GM19372 (cell line): ENCODE results near the gene PPP1R9A.
"Not testable (repeated sequence)": the region's sequence is repeated elsewhere in the genome, so short reads cannot be mapped to it uniquely, and the experiment has no call there.

Experiments used
- ATAC-seq: cut with Tn5 transposase; IDR thresholded peaks from one replicate; pipeline ENCODE4 v1.9.1; 2021; ENCODE audit warnings: mild to moderate bottlenecking, low read depth, moderate library complexity; ENCODE audit not compliant: unreplicated experiment

The PPP1R9A gene

DNA sequence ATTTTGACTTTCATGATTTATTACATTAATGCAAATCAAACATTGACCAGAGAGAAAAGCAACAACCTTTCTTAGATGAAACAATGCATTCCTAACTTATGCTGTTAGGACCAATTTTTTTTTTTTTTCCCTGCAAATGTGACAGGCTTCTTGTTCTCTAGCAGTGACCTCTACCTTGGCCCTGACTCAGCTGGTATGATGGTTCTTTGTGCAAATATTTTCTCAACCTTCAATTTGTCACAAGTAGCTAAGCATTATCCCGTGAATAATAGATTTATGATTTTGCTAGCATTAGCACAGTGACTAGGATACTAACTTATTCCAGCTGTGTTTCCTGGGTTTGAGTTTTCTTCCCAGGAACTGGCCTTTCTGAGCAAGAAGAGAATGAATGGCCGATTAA, 64.9 kb downstream of the PPP1R9A start:
- ATAC-seq, result no peak

DNA sequence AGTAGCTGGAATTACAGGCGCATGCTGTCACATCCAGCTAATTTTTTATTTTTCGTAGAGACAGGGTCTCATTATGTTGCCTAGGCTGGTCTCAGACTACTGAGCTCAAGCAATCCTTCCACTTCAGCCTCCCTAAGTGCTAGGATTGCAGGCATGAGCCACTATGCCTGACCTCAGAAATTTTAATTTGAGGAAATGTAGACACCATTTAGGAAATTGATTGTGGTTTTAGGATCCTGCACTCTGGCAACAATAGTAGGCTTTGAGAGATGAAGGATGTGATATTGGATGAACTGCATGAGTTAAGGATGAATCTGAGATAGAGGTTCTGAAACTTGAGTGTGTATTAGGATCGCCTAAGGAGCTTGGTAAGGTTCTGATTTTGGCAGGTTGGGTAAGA, 66.5 kb downstream of the PPP1R9A start:
- no peak for ATAC-seq

DNA sequence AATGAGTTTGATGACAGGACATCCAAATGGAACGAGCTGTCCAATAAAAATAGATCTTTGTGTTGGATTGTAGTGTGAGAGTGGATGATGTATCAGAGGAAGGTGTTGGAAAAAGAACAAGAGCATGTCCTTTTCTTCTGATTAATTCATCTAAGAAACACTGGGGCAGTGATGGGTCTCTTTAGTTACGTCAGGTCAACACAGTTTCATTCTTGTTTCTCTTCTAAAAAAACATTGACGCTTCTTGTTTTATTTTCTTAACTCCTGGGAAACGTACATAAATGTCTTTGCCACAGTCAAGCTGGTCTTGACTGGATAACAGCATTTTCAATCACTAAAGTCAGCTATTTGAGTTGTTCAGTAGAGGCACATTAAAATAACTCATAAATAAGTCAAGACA, 67.0 kb downstream of the PPP1R9A start:
- ATAC-seq, result no peak

DNA sequence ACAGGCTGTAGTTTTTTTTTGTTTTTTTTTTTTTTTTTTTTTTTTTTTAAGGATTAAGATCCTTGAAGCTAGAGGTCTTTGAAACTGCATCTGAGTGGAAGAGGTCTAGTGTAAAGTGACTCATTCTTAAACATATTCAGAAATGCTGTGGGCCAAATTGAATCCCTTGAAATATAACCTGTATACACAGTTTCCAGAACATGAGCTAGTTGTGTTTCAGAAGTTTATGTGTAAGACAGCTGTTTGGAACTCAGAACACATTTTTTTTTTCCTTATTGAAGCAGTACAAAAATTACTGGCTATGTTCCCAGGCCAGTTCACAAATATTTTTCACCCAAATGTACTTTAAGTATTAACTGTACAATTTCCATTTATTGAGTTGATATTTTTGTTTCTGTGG, 67.9 kb downstream of the PPP1R9A start:
- no peak for ATAC-seq

DNA sequence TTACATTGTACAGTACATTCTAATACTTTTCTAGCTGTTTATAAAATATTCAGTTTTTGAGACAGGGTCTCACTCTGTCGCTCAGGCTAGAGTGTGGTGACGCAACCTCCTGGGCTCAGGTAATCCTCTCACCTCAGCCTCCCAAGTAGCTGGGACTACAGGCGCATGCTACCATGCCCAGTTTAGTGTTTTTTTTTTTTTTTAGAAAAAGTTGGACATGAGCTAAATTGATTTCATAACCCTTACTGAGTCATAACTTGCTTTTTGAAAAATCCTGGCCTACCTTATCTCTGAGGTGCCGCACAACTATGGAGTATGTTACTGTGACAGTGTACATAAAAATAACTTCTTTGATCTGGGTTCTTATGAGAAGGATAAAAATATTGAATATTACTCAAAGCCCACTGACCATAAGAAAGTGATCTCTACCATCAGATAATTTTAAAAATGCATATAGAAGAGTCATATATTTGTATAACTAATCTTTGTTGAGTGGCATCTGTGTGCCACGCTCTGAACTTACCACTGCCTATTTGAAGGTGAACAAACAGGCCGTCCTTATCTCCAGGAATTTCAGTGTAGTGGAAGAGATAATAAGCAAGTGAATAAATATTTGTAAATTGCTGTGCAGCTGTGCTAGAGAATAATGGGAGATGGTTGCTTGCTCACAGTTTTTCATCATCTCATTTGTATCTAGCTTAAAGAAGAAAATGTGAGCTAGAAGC, 73.2 kb downstream of the PPP1R9A start:
- ATAC-seq, result no peak

DNA sequence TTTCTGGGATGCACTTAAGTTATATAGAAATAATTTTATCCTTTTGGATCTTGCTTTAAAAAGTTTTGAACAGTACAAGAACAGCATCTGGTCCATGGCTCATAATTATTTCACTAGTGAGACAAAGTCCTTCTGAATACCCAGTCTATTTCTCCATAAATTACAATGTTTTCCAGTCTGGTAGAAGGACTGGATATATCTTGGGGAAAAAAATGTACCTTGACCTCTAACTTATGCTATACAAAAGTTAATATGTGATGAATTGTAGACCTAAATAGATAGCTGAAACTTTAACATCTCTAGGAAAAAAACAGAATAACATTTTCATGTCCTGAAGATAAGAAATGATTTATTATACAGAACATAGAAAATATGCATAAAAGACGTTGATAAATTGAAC, 88.5 kb downstream of the PPP1R9A start:
- ATAC-seq, result no peak

DNA sequence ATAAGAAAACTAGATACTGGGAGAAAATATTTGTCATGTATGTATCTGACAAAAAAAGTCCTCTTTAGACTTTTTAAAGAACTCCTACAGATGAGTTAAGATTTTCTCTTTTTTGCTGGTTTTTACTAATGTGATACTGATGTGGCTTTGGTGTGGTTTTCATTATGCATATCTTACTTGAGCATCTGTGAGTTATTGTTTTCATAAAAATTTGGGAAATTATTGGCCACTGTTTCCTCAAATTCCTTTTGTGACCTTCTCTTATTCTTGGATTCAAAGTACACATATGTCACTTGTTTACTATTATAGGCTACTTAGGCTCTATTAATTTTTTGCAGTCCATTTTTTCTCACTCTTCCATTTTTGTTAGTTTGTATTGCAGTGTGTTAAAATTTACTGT, 89.0 kb downstream of the PPP1R9A start:
- no peak for ATAC-seq

DNA sequence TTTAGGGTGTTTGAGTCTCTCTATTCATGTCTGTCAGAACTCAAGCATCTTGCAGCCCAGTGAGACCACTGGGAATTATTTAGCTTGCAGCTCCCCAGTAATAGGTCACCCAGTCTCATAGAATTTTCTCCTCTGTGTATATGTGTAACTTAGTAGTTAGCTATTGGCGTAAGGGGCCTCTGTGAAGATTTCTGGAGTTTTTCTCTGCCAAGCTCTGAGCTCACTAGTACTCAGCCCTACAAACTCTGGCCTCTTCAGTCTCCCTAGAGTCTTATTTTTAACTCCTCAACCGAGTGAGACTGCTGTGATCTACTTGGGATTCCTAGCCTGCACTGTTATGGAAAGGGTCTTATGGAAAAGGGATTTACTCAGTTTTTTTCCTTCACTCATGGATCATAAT, 90.2 kb downstream of the PPP1R9A start:
- ATAC-seq, result no peak

DNA sequence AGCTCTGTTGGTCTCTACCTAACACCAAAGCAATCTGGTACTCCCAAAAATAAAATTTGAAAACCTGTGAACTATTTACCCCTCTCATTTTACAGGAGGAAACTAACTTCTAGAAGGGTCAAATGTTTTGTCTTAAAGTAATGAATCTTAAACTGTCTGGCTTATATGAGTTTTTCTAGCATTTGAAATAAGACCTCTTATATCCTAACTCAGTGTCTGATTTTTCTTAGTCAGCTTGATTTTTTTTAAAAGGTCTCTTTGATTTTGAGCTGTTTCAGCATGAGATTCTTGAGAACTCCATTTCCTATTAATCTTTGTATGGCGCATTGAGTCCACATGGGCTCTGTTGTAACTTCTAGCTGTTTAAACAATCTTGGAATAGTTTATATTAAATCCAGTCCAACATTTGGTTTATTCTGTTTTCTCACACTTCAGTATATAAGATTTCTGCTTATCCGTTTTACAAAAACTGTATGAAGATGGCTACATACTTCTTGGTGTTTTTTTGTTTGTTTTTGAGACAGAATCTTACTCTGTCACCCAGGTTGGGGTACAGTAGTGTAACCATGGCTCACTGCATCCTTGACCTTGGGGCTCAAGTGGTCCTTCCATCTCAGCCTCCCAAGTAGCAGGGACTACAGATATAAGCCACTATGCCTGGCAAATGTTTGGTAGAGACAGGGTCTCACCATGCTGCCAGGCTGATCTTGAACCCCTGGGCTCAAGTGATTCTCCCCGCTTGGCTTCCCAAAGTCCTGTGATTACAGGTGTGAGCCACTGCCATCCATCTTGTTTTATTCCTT, 91.1 kb downstream of the PPP1R9A start:
- no peak for ATAC-seq

DNA sequence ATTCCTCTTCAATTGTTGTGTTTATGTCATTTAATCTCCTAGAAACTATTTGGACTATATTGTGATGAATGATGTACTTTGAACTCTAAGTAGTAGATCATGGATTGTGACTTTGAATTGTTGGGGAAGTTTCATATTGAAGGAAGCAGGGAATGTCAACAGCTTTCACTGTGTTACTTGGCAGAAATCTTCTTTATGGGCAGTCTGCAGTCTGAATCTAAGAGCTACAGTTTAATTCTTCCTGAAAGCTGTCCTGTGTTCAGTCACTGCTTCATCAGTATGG, 91.6 kb downstream of the PPP1R9A start:
- ATAC-seq, result no peak

DNA sequence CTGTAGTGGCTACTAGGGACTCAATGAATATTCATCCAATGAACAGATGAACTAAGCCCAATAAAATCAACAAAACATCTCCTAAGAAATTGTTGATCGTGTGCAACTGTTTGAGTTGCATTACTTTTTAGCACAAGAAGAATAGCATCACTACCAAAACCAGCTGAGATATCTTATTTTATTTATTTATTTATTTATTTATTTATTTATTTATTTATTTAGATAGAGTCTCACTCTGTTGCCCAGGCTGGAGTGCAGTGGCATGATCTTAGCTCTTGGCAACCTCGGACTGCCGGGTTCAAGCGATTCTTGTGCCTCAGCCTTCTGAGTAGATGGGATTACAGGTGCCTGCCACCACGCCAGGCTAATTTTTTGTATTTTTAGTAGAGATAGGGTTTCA, 92.2 kb downstream of the PPP1R9A start:
- not testable (repeated sequence) for ATAC-seq

DNA sequence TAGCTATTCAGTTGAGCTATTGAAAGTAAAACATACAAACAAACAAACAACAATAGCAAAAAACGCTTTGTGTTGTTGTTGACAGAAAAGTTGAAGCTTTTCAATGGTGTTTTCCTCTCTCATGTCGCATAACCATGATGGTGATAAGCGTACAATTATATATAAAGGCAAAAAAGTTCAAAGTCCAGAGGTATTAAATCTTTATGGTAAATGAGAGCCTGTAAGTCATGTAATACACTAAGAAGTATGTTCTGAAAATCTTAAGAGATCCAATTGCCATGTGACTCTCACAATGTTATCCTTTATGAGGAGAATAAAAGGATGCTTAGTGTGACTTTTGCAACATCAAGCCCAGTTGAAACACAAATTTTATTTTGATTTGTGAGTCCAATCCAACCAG, 93.9 kb downstream of the PPP1R9A start:
- ATAC-seq, result no peak

DNA sequence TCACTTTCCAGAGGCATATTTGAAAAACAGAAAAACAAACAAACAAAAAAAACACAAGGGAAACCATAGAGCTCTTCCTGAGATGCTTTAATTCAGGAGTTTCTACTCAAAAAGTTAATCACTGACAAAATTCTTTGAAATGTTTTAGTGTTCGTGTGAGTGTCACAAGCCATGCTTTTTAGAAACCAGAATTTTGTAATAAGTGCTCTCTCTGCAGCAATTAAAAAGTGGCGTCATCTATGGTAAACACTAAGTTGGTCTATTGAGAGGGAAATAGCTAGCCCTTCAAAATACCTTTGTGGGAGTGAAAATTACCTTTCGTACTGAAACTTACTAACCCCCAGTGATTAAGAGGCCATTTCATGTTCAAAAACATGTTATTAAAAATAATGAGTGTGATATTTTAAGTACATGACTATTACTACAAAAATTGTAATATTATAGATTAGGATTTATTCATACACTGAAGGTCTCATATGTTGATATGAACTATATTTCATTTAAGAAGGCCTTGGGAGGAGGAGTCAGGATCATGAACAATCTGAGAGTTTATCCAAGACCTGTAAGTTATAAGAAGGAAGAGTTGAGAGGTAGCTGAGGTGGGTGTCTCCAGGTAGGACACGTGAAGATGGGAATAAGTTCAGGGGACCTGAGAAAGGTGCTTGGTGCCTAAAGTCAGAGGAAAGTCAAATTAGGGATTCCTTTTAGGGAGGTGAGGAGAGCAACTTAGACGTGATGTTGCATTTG, 94.6 kb downstream of the PPP1R9A start:
- no peak for ATAC-seq

DNA sequence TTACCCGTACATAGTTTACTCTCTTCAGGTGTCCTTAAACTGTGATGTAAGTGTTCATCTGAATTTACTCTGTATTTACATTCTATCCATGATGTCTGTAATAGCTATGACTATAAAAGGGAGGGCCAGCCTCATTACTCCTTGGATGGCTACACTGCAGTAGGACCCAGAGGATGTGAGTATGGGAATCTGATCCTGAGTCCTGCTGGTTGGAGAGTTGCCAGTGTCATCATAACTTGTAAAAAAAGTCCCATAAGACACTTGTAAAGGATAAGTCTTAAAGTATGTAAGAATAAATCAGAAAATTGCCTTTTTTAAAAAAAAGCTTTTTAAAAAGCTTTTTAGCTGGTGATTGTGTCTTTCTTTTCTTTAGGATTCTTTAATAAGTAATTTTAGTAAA, 95.4 kb downstream of the PPP1R9A start:
- no peak for ATAC-seq

DNA sequence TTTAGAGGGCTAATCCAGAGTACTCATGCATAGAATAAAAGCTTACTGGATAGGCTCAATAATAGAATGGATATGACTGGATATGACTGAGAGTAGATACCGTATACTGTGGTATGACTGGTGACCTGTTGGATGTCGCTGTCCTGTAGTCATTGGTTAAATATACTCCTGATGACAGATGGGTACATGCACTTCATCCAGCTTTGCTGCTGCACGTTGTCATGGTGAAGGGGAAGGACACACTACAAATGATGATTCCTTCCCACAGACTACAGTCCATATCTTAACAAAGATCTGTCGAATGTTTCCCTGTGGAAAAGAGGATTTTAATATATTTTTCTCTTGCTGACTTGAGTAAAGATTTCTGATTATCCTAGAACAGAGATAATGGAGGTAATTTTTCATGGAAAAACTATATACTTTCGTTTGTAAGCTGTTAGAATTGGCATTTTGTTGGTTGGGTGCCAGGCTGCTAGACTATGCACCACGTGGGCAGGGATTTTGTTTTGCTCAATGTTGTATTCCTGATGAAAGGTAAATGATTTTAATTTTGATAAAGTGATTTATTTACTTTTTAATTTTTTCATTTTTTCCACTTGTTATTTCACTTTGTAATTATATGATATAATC, 97.3 kb downstream of the PPP1R9A start:
- no peak for ATAC-seq

DNA sequence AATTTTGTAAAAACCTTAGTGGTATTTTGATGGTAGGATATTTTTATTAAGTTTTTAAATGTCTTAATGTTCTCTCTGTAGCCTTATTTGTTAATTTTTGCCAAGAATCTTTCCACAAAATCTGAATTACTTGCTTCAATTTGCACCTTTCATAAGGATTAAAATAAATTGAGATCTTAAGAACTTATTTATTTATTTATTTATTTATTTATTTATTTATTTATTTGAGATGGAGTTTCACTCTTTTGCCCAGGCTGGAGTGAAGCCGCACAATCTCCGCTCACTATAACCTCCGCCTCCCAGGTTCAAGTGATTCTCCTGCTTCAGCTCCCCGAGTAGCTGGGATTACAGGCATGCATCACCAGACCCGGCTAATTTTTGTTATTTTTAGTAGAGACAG, 98.6 kb downstream of the PPP1R9A start:
- no peak for ATAC-seq

DNA sequence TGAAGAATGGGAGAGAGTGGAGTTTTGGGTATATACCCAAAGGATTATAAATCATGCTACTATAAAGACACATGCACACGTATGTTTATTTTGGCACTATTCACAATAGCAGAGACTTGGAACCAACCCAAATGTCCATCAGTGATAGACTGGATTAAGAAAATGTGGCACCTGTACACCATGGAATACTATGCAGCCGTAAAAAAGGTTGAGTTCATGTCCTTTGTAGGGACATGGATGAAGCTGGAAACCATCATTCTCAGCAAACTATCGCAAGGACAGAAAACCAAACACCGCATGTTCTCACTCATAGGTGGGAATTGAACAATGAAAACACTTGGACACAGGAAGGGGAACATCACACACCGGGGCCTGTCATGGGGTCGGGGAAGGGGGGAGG, 101.4 kb downstream of the PPP1R9A start:
- not testable (repeated sequence) for ATAC-seq

DNA sequence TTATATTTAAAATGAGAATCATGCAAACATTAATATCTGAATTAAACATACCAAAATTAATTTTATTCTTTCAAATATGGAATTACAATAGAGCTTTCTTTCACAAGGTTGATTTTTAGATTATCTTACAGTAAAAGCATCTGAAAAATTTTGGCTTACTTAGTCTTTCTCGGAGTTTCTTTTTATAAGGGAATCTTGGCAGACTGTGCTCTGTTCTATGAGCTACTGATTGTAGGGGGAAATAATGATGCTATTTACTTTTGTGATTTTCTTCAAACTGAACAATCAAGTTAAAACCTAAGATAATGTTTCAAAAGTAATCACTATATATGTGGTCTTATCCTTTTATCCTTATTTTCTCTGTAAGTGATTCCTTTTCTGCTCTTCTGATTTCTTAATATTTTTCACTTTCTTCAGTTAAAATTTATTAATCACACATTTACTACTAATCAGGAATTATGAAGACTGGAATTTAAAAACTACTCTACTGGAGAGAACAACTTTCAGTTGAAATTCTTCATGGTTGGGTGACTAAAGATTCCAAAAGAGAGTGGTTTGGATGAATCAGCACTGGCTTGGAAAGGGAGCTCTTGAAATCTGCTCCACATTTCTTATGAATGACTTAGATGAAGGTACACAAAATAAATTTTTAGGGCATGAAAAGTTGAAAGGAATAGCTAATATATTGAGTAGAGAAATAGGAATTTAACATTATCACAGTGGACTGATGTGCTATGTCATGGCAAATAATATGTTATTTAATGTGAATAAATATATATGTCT, 103.9 kb downstream of the PPP1R9A start:
- no peak for ATAC-seq

DNA sequence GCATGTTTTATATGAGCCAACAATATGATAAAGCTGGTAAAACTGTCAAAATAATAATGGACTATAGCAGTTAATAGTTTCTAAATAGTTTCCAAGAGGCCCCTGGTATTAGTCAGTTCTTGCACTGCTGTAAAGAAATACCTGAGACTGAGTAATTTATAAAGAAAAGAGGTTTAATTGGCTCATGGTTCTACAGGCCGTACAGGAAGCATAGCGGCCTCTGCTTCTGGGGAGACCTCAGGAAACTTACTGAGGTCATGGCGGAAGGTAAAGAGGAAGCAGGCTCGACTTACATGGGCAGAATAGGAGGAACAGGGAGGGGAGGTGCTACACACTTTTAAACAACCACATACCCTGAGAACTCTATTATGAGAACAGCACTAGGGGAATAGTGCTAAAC, 104.6 kb downstream of the PPP1R9A start:
- ATAC-seq, result no peak

DNA sequence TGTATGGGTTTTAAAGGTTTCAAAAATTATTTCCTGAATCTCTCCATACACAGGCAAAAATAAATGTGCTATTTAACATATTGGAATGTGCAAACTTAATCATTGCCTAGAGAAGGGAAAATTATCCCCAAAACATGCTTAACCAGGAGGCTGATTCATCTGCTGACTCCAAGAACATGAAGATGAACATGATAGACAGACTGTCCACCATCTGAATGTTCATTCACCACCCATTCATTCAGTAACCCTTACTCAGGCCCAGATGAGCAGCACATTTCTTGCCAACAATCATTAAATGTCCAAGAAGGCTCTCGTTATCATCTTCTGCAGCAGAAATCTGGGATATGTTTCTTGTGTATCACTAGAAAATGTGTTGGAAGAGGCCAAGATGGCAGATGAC, 110.6 kb downstream of the PPP1R9A start:
- no peak for ATAC-seq
